ENCODE measurements around the gene RETREG2. TPM values are rescaled to one million over a fixed set of nuclear protein-coding genes. Genes with fewer than 3 reads are reported as not detected.

The RETREG2 gene
- total RNA-seq, 1 experiment from 2014 or later: 46.7 TPM

DNA sequence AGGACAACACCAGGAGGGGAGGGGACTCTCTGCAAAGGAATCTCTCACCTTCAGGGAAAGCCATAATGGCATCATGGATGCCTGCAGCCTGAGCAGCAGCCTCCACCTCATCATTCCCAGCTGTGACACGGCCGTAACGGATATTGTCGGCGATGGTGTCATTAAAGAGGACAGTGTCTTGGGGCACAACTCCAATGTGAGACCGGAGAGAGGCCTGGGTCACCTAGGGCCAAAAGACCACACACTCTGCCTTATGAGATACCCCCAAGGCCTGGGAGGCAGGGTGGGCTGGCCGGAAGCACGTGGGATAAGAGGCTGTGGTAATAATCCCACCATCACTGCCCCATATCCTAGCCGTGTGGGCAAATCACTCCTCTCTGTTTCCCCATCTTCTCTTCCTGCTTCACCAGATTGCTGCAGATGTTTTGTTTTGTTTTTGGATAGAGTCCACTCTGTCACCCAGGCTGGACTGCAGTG lies 32.8 kb downstream of the RETREG2 start:
- H3K14ac ChIP-seq (ENCODE audit: insufficient read depth, low read length): no peak overlapping the region
- H3K18ac ChIP-seq (ENCODE audit: insufficient read length, low read depth, low read length): no peak overlapping the region
- no peak for DNase-seq
- H3K9ac ChIP-seq (ENCODE audit: extremely low read depth, insufficient read length, low read length): no peak overlapping the region
- no peaks in the 10 kb centered on the region for H3K79me1 ChIP-seq (ENCODE audit: insufficient read depth, low read depth, low read length, poor library complexity, severe bottlenecking)
- Mint-ChIP-seq H3K4me3 (no peak overlapping the region), H3K4me1 (peaks cover 8 to 13% of the 10 kb centered on the region in 2 experiments), H3K27ac (no peak overlapping the region; a peak in 1 of 7 replicates), H3K9me3 (no peaks in the 10 kb centered on the region), H3K36me3 (ENCODE audit: insufficient read depth in 1 of 3, low read depth in 3 of 3) (peaks cover 15 to 75% (median 58%) of the 10 kb centered on the region in 3 experiments), H3K27me3 (ENCODE audit: low read depth) (no peaks in the 10 kb centered on the region; the same call in 1 of the 2 replicates)
- H4K5ac ChIP-seq (ENCODE audit: insufficient read length, low read depth, low read length): no peak overlapping the region
- no peak overlapping the region for H2BK15ac ChIP-seq (ENCODE audit: low read depth, low read length)
- H3K23me2 ChIP-seq (ENCODE audit: insufficient read length, low read depth, low read length, poor library complexity, severe bottlenecking): peaks cover 4% of the 10 kb centered on the region
- H2BK120ac ChIP-seq (ENCODE audit: low read depth, low read length, poor library complexity, severe bottlenecking): no peak overlapping the region
- no CpG with 5 or more reads among the region's 9 CpGs for whole genome bisulfite sequencing (ENCODE audit: extremely low coverage, insufficient read length, low lambda C conversion rate)
- H4K8ac ChIP-seq (replicated peaks; ENCODE audit: insufficient read length, low read depth, low read length): no peak overlapping the region
- no peak overlapping the region for H2BK5ac ChIP-seq (ENCODE audit: insufficient read length, low read length)
- no peaks in the 10 kb centered on the region for H3K79me2 ChIP-seq (ENCODE audit: insufficient read depth, low read length)
- no peak overlapping the region for H3K4me2 ChIP-seq (ENCODE audit: insufficient read depth, insufficient read length, low read length)
- H2AK5ac ChIP-seq (ENCODE audit: insufficient read length, low read length): no peak overlapping the region
- no peak overlapping the region for H3K23ac ChIP-seq (ENCODE audit: insufficient read length, low read depth, low read length)
- no peak overlapping the region for H3K27ac ChIP-seq (ENCODE audit: insufficient read length, low read depth, low read length)
- no peaks in the 10 kb centered on the region for H3K27me3 ChIP-seq (ENCODE audit: insufficient read depth, low read length)
- H2BK12ac ChIP-seq (ENCODE audit: insufficient read length, low read depth, low read length): no peak overlapping the region
- no peak overlapping the region for H3T11ph ChIP-seq (ENCODE audit: low read length)
- no peaks in the 10 kb centered on the region for H4K20me1 ChIP-seq (ENCODE audit: control insufficient read depth, insufficient read depth, insufficient read length)
- H3K4me1 ChIP-seq (ENCODE audit: insufficient read depth, low read length): no peaks in the 10 kb centered on the region
- H3K4ac ChIP-seq (ENCODE audit: low read depth, low read length): no peak overlapping the region
- H2BK20ac ChIP-seq (ENCODE audit: low read depth, low read length, poor library complexity, severe bottlenecking): no peak overlapping the region
- H3K9me3 ChIP-seq (ENCODE audit: control insufficient read depth, low read depth, low read length): no peaks in the 10 kb centered on the region
- TF ChIP-seq, protein P1, sequence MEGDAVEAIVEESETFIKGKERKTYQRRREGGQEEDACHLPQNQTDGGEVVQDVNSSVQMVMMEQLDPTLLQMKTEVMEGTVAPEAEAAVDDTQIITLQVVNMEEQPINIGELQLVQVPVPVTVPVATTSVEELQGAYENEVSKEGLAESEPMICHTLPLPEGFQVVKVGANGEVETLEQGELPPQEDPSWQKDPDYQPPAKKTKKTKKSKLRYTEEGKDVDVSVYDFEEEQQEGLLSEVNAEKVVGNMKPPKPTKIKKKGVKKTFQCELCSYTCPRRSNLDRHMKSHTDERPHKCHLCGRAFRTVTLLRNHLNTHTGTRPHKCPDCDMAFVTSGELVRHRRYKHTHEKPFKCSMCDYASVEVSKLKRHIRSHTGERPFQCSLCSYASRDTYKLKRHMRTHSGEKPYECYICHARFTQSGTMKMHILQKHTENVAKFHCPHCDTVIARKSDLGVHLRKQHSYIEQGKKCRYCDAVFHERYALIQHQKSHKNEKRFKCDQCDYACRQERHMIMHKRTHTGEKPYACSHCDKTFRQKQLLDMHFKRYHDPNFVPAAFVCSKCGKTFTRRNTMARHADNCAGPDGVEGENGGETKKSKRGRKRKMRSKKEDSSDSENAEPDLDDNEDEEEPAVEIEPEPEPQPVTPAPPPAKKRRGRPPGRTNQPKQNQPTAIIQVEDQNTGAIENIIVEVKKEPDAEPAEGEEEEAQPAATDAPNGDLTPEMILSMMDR (conservative IDR thresholded peaks at IDR 0.05): no peak
- H3K56ac ChIP-seq (ENCODE audit: insufficient read length, low read depth, low read length): no peak overlapping the region
- no peak overlapping the region for H4K91ac ChIP-seq (ENCODE audit: insufficient read length, low read depth, low read length)
- H2AFZ ChIP-seq (ENCODE audit: low read length): no peak overlapping the region
